HUES64 (cell line): Measurements from ENCODE around the gene FTHL17.

Experiments
- H3K27ac ChIP-seq: 2 replicates; pipeline ENCODE4 v1.7.0; 2013; ENCODE audit warnings: low read depth, low read length, inconsistent platforms
- H3K27me3 ChIP-seq: 2 replicates; pipeline ENCODE4 v1.6.1; 2013; ENCODE audit warnings: mild to moderate bottlenecking, low read length; ENCODE audit not compliant: insufficient read depth
- H3K36me3 ChIP-seq: 2 replicates; pipeline ENCODE4 v1.6.1; 2013; ENCODE audit warnings: mild to moderate bottlenecking, low read length; ENCODE audit not compliant: insufficient read depth
- H3K4me1 ChIP-seq: 2 replicates; pipeline ENCODE4 v1.6.1; 2013; ENCODE audit warnings: mild to moderate bottlenecking, low read length, moderate library complexity; ENCODE audit not compliant: insufficient read depth
- H3K4me3 ChIP-seq: 2 replicates; pipeline ENCODE4 v1.5.1; 2013; ENCODE audit warnings: mild to moderate bottlenecking, low read length, moderate library complexity
- H3K9ac ChIP-seq: 2 replicates; pipeline ENCODE4 v1.6.1; 2013; ENCODE audit warnings: mild to moderate bottlenecking, low read depth, low read length
- H3K9me3 ChIP-seq: 2 replicates; pipeline ENCODE4 v1.6.1; 2013; ENCODE audit warnings: low read depth, low read length; ENCODE audit not compliant: insufficient read depth
- WGBS: fragments of 150-250, 120-280 bp; methylation state at CpG from one replicate; pipeline ENCODE4 v1.1.7; 2013; ENCODE audit warnings: missing lambda C conversion rate; 5-methylcytosine and 5-hydroxymethylcytosine counted together

The FTHL17 gene

DNA sequence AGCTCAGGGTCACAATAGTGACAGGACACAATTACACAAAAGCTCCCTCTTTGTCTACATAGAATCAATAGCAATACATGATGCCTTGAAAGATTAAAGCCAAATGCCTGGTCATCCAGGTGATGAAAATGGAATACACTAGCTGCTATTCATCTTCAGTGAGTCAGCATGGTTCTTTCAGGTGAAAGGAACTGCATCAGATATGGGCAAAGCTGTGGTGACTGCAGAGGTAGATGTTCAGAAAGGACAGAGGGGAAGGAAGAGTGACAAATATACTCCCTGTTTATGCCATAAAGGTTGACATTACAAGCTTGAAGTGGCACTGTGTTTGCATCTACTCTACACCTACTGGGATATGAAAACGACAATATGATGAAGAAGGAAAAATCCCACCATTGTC, 20.0 kb upstream of the FTHL17 start:
- no peaks in the 10 kb centered on the region for H3K27me3 ChIP-seq
- no peak overlapping the region for H3K9ac ChIP-seq
- no peak overlapping the region for H3K4me3 ChIP-seq
- no peaks in the 10 kb centered on the region for H3K4me1 ChIP-seq
- no peaks in the 10 kb centered on the region for H3K9me3 ChIP-seq
- H3K27ac ChIP-seq: no peak overlapping the region
- WGBS: 60% methylated on average over 1 of the region's 1 CpG
- no peaks in the 10 kb centered on the region for H3K36me3 ChIP-seq

DNA sequence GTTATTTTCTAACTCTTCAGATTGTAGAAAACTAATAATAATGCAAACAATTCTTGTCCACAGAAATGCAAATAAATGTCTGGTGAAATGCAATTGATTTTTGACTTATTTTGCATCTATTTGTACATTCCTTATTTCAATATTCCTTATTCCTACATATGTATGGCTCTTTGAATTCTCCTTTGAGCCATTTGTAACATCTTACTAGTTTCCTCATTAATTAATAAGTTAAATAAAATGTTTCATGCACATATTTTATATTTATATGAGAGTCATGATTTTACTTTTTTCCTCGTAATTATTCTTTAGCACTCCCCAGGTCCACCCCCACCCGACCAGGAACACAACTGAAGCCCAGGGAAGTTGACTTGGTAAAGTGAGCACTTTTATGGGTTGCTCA, 2.7 kb upstream of the FTHL17 start:
- H3K4me1 ChIP-seq: no peaks in the 10 kb centered on the region
- H3K36me3 ChIP-seq: no peaks in the 10 kb centered on the region
- H3K9me3 ChIP-seq: no peaks in the 10 kb centered on the region; the same call in 1 of the 2 replicates
- 80% methylated on average over 1 of the region's 2 CpGs for WGBS
- H3K9ac ChIP-seq: no peak overlapping the region
- no peak overlapping the region for H3K4me3 ChIP-seq
- H3K27ac ChIP-seq: no peak overlapping the region
- no peaks in the 10 kb centered on the region for H3K27me3 ChIP-seq

DNA sequence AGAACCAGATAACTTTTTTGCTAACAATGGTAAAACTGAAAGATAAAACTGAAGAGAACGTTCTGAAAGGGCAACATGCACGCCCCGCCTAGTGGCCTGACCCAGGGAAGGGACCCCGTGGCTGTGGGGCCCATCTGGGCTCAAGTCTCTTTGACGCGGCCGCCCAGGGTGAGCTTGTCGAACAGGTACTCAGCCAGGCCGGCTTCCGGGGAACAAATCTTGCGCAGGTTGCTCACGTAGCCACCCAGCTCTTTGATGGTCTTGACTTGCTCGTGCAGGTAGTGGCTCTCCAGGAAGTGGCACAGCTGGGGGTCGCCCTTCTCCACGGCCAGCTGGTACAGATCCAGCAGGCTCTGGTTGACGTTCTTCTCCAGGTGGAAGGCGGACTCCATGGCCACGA, 579 bp downstream of the FTHL17 start:
- Histone ChIP-seq H3K4me3 (no peak overlapping the region), H3K27ac (no peak overlapping the region), H3K36me3 (no peaks in the 10 kb centered on the region), H3K4me1 (no peaks in the 10 kb centered on the region), H3K9me3 (no peaks in the 10 kb centered on the region; the same call in 1 of the 2 replicates), H3K27me3 (no peaks in the 10 kb centered on the region), H3K9ac (no peak overlapping the region)
- WGBS: 96% methylated on average over 18 of the region's 18 CpGs

DNA sequence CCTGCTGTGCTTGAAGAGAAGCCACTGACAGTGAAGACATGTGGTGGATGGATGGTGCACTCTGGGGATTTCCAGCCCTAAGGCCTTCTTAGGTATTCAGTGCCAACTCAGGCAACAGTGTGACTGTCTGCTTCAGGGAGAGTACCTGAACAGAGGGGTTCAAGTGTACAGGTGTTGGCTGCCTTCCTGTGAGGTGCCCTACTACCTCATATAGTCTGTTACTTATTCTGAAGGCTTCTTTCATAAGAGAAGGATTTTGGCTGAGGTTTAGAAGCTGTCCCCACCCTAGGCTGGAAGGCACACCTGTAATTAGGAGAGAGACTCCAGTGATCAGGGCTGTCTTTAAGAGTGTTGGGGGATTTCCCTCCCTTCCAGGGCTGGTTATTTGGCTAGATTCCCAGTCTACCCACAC, 1.8 kb downstream of the FTHL17 start:
- H3K9me3 ChIP-seq: no peaks in the 10 kb centered on the region; the same call in 1 of the 2 replicates
- H3K36me3 ChIP-seq: no peaks in the 10 kb centered on the region
- no peaks in the 10 kb centered on the region for H3K27me3 ChIP-seq
- no peaks in the 10 kb centered on the region for H3K4me1 ChIP-seq
- no peak overlapping the region for H3K4me3 ChIP-seq
- no peak overlapping the region for H3K27ac ChIP-seq
- H3K9ac ChIP-seq: no peak overlapping the region

DNA sequence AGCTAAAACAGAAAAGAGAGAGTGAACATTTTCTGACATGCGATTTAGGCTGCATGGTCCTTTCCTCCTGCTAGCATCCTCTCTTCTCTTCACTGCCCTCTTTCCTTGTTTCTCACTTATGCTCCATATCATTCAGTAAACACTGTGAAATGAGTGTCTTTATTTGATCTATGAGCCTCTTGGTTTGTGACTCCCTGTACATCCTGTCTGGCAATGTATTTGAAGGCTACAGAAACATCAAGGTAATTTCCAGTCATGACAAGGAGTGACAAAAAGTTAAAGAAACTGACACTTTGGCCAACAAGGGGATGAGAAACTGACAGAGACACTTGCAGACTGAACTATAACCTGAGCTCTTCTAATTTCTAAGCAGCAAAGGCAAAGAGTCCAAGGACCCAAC, 8.7 kb downstream of the FTHL17 start:
- no peaks in the 10 kb centered on the region for H3K4me1 ChIP-seq
- H3K36me3 ChIP-seq: no peaks in the 10 kb centered on the region
- H3K9ac ChIP-seq: no peak overlapping the region
- H3K4me3 ChIP-seq: no peak overlapping the region
- no peaks in the 10 kb centered on the region for H3K9me3 ChIP-seq
- no peak overlapping the region for H3K27ac ChIP-seq
- no CpG with 5 or more reads among the region's 1 CpG for WGBS
- H3K27me3 ChIP-seq: no peaks in the 10 kb centered on the region

DNA sequence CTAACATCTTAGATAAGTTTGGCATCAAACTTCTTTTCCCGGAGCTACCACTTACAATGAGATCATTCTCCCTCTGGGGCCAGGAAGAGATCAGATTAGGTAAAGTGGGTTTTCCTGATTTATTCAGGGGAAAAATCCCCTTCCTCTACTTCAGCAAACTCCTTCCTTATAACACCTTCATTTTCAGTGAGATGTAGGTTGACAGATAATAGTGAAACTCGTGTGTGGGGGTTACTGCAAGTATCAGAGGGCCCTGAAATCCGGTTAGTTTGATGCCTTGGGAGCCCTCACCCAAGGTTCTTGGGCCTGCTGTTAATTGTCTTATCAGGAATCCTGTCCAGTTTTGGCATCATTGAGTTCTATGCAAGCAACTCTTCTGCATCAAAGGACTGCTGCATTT, 10.8 kb downstream of the FTHL17 start:
- Histone ChIP-seq H3K36me3 (no peaks in the 10 kb centered on the region), H3K4me3 (no peak overlapping the region), H3K9me3 (no peaks in the 10 kb centered on the region), H3K27me3 (no peaks in the 10 kb centered on the region), H3K9ac (no peak overlapping the region), H3K4me1 (no peaks in the 10 kb centered on the region), H3K27ac (no peak overlapping the region)
- 79% methylated on average over 2 of the region's 3 CpGs for WGBS

DNA sequence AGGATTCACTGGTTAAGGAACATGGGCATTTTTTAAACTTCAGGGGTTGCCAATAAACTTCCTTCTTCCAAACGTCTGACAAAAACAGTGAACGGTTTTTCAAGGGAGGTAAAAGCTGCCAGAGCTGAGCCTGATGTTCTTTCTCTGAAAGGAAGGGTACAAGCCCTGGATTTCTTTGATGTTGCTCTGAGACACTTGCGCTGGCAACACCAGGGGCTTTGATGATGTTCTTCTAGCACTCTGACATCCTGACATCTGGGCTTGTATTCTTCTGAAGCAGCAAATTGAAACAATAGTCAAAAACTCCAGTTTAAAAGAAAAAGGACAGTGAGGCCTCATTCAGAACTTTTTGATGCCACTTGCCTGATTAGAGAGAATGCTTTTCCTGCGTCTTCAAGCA, 11.8 kb downstream of the FTHL17 start:
- Histone ChIP-seq H3K9me3 (no peaks in the 10 kb centered on the region), H3K36me3 (no peaks in the 10 kb centered on the region), H3K27ac (no peak overlapping the region), H3K4me3 (no peak overlapping the region), H3K9ac (no peak overlapping the region), H3K4me1 (no peaks in the 10 kb centered on the region), H3K27me3 (no peaks in the 10 kb centered on the region)
- WGBS: 82% methylated on average over 4 of the region's 4 CpGs

DNA sequence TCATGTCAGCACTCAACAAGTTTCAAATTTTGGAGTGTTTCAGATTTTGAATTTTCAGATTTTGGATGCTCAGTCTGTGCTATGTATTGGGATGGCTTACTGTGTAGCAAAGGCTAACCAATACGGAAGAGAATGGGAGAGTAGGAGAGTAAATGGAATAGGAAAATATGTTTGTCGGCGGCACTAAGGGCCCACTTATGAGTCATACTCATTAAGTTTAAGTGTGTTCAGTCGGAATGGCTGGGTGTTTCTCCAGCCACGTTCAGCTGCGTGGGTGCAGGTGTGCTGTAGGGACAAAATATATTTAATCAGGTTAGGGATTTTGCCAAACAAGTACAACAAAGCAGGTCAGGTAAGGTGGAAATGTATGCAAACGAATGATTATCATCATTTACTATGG, 13.6 kb downstream of the FTHL17 start:
- no peak overlapping the region for H3K9ac ChIP-seq
- no peaks in the 10 kb centered on the region for H3K4me1 ChIP-seq
- no peaks in the 10 kb centered on the region for H3K36me3 ChIP-seq
- H3K27me3 ChIP-seq: no peaks in the 10 kb centered on the region
- no peak overlapping the region for H3K27ac ChIP-seq
- 94% methylated on average over 7 of the region's 7 CpGs for WGBS
- no peaks in the 10 kb centered on the region for H3K9me3 ChIP-seq
- no peak overlapping the region for H3K4me3 ChIP-seq

GRCh38 chrX:31057691-31058090, 14.2 kb downstream of the FTHL17 start:
- H3K27me3 ChIP-seq: no peaks in the 10 kb centered on the region
- no peaks in the 10 kb centered on the region for H3K9me3 ChIP-seq
- no peak overlapping the region for H3K4me3 ChIP-seq
- no peak overlapping the region for H3K27ac ChIP-seq
- no peaks in the 10 kb centered on the region for H3K4me1 ChIP-seq
- 94% methylated on average over 2 of the region's 4 CpGs for WGBS
- no peak overlapping the region for H3K9ac ChIP-seq
- H3K36me3 ChIP-seq: no peaks in the 10 kb centered on the region

- Histone ChIP-seq H3K27ac (no peak overlapping the region), H3K27me3 (no peaks in the 10 kb centered on the region), H3K9me3 (no peaks in the 10 kb centered on the region), H3K9ac (no peak overlapping the region), H3K4me1 (no peaks in the 10 kb centered on the region), H3K36me3 (no peaks in the 10 kb centered on the region), H3K4me3 (no peak overlapping the region)
- 81% methylated on average over 3 of the region's 3 CpGs for WGBS
These were observed 14.6 kb downstream of the FTHL17 start for GRCh38 chrX:31057291-31057690.

GRCh38 chrX:31053621-31054020, 18.2 kb downstream of the FTHL17 start:
- H3K9ac ChIP-seq: no peak overlapping the region
- no peaks in the 10 kb centered on the region for H3K27me3 ChIP-seq
- H3K4me3 ChIP-seq: no peak overlapping the region
- H3K9me3 ChIP-seq: no peaks in the 10 kb centered on the region
- H3K4me1 ChIP-seq: no peaks in the 10 kb centered on the region
- 100% methylated on average over 1 of the region's 3 CpGs for WGBS
- no peaks in the 10 kb centered on the region for H3K36me3 ChIP-seq
- no peak overlapping the region for H3K27ac ChIP-seq

DNA sequence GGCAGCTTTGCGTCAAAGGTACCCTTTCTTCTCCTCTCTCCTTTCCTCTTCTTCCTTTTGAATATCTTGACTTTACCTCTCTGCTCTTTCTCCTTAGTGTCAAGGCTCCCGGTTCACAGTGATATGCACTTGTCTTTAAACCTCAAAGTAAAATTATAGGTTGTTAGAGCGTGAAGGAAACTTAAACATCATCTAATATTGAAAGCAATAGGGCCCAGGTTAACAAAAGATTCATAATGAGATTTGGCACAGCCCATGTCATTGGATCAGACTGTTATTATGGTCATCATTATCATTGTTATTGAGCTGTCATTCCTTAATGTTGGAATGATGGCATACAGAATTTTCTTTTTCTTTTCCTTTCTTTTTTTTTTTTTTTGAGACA, 32.5 kb downstream of the FTHL17 start:
- Histone ChIP-seq H3K27ac (no peak overlapping the region), H3K9ac (no peak overlapping the region), H3K4me3 (no peak overlapping the region), H3K36me3 (no peaks in the 10 kb centered on the region), H3K27me3 (no peaks in the 10 kb centered on the region), H3K4me1 (no peaks in the 10 kb centered on the region), H3K9me3 (no peaks in the 10 kb centered on the region)
- WGBS: 100% methylated on average over 1 of the region's 3 CpGs
